Uterus (tissue), 4 donors: ENCODE data around the gene NRG3. TPM values are rescaled to one million over a fixed set of nuclear protein-coding genes. Genes with fewer than 3 reads are reported as not detected.

Experiments used
- DNase-seq, 2 donors: peaks; one replicate each; pipeline ENCODE4 v3.0.0-alpha.2; 2019 to 2020
- H3K27ac ChIP-seq, 2 donors: fragments of 200-600 bp; sonication (generic); 1 replicate in 1 of 2; 2 replicates in 1 of 2; pipeline ENCODE4 v1.5.1; 2016 to 2018
- H3K27me3 ChIP-seq, 2 donors: fragments of 200-600 bp; sonication (generic); one replicate each; pipeline ENCODE4 v1.5.1; 2018 to 2019; ENCODE audit warnings: control low read depth in 1 of 2
- H3K36me3 ChIP-seq, 2 donors: fragments of 200-600 bp; sonication (generic); one replicate each; pipeline ENCODE4 v1.5.1; 2019; ENCODE audit warnings: control low read depth in 1 of 2
- H3K4me1 ChIP-seq, 2 donors: fragments of 200-600 bp; sonication (generic); one replicate each; pipeline ENCODE4 v1.5.1; 2018 to 2019; ENCODE audit warnings: control low read depth in 1 of 2
- H3K4me3 ChIP-seq, 2 donors: fragments of 200-600 bp; sonication (generic); 1 replicate in 1 of 2; 2 replicates in 1 of 2; pipeline ENCODE4 v1.5.1; 2018 to 2019; ENCODE audit warnings: mild to moderate bottlenecking in 1 of 2
- H3K9me3 ChIP-seq, 2 donors: fragments of 200-600 bp; sonication (generic); one replicate each; pipeline ENCODE4 v1.5.1; 2019; ENCODE audit warnings: control low read depth in 1 of 2
- CTCF ChIP-seq, 4 experiments: fragments of 200-600 bp in 2 of 4; fragments of 450-650 bp in 2 of 4; sonication (generic) in 2 of 4; IDR thresholded peaks; one replicate each; pipeline ENCODE4 v1.5.1; 2016 to 2019; ENCODE audit warnings: antibody characterized with exemption in 4 of 4, mild to moderate bottlenecking in 2 of 4, moderate library complexity in 1 of 4
- POLR2A ChIP-seq, 2 donors: fragments of 450-650 bp; IDR thresholded peaks; one replicate each; pipeline ENCODE4 v1.6.1; 2016; ENCODE audit warnings: antibody characterized with exemption in 2 of 2, mild to moderate bottlenecking in 1 of 2, moderate library complexity in 1 of 2
- intact Hi-C: fragments of 100-400 bp; cut with DNase I; formaldehyde crosslinking; loops from one replicate; pipeline ENCODE4 v1.15.1; 2023; ENCODE audit warnings: low total_unique reads
- total RNA-seq, 4 donors: library from RNA; depleted of rRNA in 3 of 4; stranded (reverse); fragments of >200 nt in 3 of 4; gene quantifications; one replicate each; pipeline versions ENCODE4 v1.1.0 to v1.2.4, GENCODE V29; 2014 to 2023
- donor health status: DM: yes; HTN: yes; CAD: no.

The NRG3 gene
- total RNA-seq, 4 donors from 2014 or later = 0.27 to 1.0 TPM; not detected in 2

- intact Hi-C loops = no loop called here
- Histone ChIP-seq H3K36me3 (no peaks in the 10 kb centered on the region), H3K9me3 (no peaks in the 10 kb centered on the region), H3K4me1 (no peaks in the 10 kb centered on the region), H3K4me3 (no peak overlapping the region), H3K27ac (no peak overlapping the region), H3K27me3 (no peaks in the 10 kb centered on the region)
- no peak for TF ChIP-seq POLR2A (IDR thresholded peaks at IDR 0.05)
- TF ChIP-seq CTCF (IDR thresholded peaks at IDR 0.05) = no peak
- no peak for DNase-seq
These were observed 1047.1 kb downstream of the NRG3 start for GRCh38 chr10:82922046-82922445.

GRCh38 chr10:82922755-82923154 is 1047.8 kb downstream of the NRG3 start:
- no peaks in the 10 kb centered on the region for H3K4me1 ChIP-seq
- no peak overlapping the region for H3K4me3 ChIP-seq
- no peaks in the 10 kb centered on the region for H3K36me3 ChIP-seq
- no peaks in the 10 kb centered on the region for H3K27me3 ChIP-seq
- H3K9me3 ChIP-seq = no peaks in the 10 kb centered on the region
- no peak for DNase-seq
- intact Hi-C loops = no loop called here
- no peak overlapping the region for H3K27ac ChIP-seq
- TF ChIP-seq POLR2A (IDR thresholded peaks at IDR 0.05) = no peak
- TF ChIP-seq CTCF (IDR thresholded peaks at IDR 0.05) = no peak

- H3K4me1 ChIP-seq = no peaks in the 10 kb centered on the region
- H3K4me3 ChIP-seq = no peak overlapping the region
- H3K27me3 ChIP-seq = no peaks in the 10 kb centered on the region
- TF ChIP-seq CTCF (IDR thresholded peaks at IDR 0.05) = no peak
- no peak for TF ChIP-seq POLR2A (IDR thresholded peaks at IDR 0.05)
- intact Hi-C loops = no loop called here
- no peak for DNase-seq
- H3K9me3 ChIP-seq = no peaks in the 10 kb centered on the region
- no peak overlapping the region for H3K27ac ChIP-seq
- no peaks in the 10 kb centered on the region for H3K36me3 ChIP-seq
These were observed 1049.7 kb downstream of the NRG3 start for GRCh38 chr10:82924711-82925110.

GRCh38 chr10:82925547-82925946 is 1050.6 kb downstream of the NRG3 start:
- intact Hi-C loops = no loop called here

GRCh38 chr10:82932451-82932850 is 1057.5 kb downstream of the NRG3 start:
- no peak for DNase-seq
- Histone ChIP-seq H3K9me3 (no peaks in the 10 kb centered on the region), H3K4me3 (no peak overlapping the region), H3K27me3 (no peaks in the 10 kb centered on the region), H3K36me3 (no peaks in the 10 kb centered on the region), H3K27ac (no peak overlapping the region), H3K4me1 (no peaks in the 10 kb centered on the region)
- TF ChIP-seq POLR2A (IDR thresholded peaks at IDR 0.05) = no peak
- TF ChIP-seq CTCF (IDR thresholded peaks at IDR 0.05) = no peak
- intact Hi-C loops = no loop called here

More at GRCh38 chr10:82925547-82925946, 1050.6 kb downstream of the NRG3 start:
- Histone ChIP-seq H3K36me3 (no peaks in the 10 kb centered on the region), H3K4me1 (no peaks in the 10 kb centered on the region), H3K4me3 (no peak overlapping the region), H3K9me3 (no peaks in the 10 kb centered on the region), H3K27ac (no peak overlapping the region), H3K27me3 (no peaks in the 10 kb centered on the region)
- DNase-seq = no peak
- TF ChIP-seq POLR2A (IDR thresholded peaks at IDR 0.05) (no peak), CTCF (IDR thresholded peaks at IDR 0.05) (no peak)
